Activated T-helper 2 cell treated with anti-CD3 and anti-CD28 coated beads, Interferon-gamma antibody, Interleukin-2, Interleukin-4, amounts not matched to agents 10 μg/mL and 5 μg/mL and 100 μg/mL, durations not matched to agents 14 hours and 24 hours and 36 hours (primary cell): ENCODE measurements around the gene OXNAD1. TPM values are rescaled to one million over a fixed set of nuclear protein-coding genes. Genes with fewer than 3 reads are reported as not detected.

Experiments
- DNase-seq: peaks from one replicate; pipeline ENCODE4 v3.0.0; 2021; ENCODE audit warnings: low spot score
- H3K27ac Mint-ChIP-seq: one replicate; pipeline ENCODE4 v1.8.0; 2021; ENCODE audit warnings: mixed read lengths
- H3K27me3 Mint-ChIP-seq: one replicate; pipeline ENCODE4 v1.8.0; 2021; ENCODE audit warnings: low read depth, mixed read lengths
- H3K36me3 Mint-ChIP-seq: one replicate; pipeline ENCODE4 v1.8.0; 2021; ENCODE audit warnings: low read depth, mixed read lengths
- H3K4me1 Mint-ChIP-seq: one replicate; pipeline ENCODE4 v1.8.0; 2021; ENCODE audit warnings: low read depth, mixed read lengths
- H3K4me3 Mint-ChIP-seq: one replicate; pipeline ENCODE4 v1.8.0; 2021; ENCODE audit warnings: low read depth, mild to moderate bottlenecking, moderate library complexity, mixed read lengths
- H3K9me3 Mint-ChIP-seq: one replicate; pipeline ENCODE4 v1.8.0; 2021; ENCODE audit warnings: mixed read lengths
- intact Hi-C: fragments of 100-400 bp; cut with micrococcal nuclease; formaldehyde crosslinking; loops from one replicate; pipeline ENCODE4 v1.15.1; 2023
- total RNA-seq: library from RNA; stranded (reverse); gene quantifications from 2 replicates; pipeline ENCODE4 v1.2.3, GENCODE V29; 2022

Gene OXNAD1
- 18.7 and 20.5 TPM in 2 replicates for total RNA-seq

GRCh38 chr3:16264708-16265454 is at the start of gene OXNAD1, which contains the start of gene DPH3:
Gene OXNAD1, plus strand, starts transcription at chr3:16265212. Its CDS starts 5,741 bp downstream, at chr3:16270953.
Gene DPH3, minus strand, starts transcription at chr3:16264943. Its CDS starts 67 bp downstream, at chr3:16264876.
- Mint-ChIP-seq H3K9me3 (no peaks in the 10 kb centered on the region), H3K27ac (peak within 1 kb of the TSS; percentile 95), H3K4me3 (peak within 1 kb of the TSS; percentile 96), H3K36me3 (peaks cover 7% of the 10 kb centered on the region), H3K4me1 (peaks cover 20% of the 10 kb centered on the region), H3K27me3 (no peaks in the 10 kb centered on the region)
- DNase-seq, result peak; percentile 99
- intact Hi-C loops, result loop anchor here (1.0 to 2.0 kb wide), 6 partner anchors 21 to 332 kb away; partner anchors contain the start of gene RFTN1

DNA sequence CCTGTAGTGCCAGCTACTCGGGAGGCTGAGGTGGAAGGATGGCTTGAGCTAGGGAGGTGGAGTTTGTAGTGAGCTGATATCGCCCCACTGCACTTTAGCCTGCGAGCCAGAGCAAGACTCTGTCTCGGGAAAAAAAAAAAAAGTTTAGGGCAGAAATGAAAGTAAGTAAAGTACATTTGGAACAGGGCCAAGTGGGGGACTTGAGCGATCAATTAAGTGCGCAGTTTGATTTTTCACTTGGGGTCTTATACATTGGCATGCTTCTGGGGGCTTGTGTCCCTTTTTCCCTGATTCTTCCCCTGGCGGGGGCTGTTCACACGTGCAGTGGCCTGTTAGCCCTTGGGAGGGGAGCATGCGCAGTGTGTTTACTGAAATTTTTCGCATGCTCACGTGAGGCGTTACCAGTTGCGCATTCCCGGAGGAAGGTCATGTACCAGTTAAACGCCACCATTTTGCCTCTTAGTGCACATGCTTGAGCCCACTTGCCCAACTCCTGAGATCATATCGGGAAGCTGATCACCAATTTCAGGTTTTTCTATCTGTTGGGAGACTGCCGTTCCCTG is 48.6 kb upstream of the OXNAD1 start:
- Mint-ChIP-seq H3K36me3 (no peaks in the 10 kb centered on the region), H3K4me1 (no peaks in the 10 kb centered on the region), H3K27me3 (peaks cover 3% of the 10 kb centered on the region), H3K9me3 (no peaks in the 10 kb centered on the region), H3K27ac (no peak overlapping the region), H3K4me3 (no peak overlapping the region)
- DNase-seq, result no peak
- intact Hi-C loops, result no loop called here

DNA sequence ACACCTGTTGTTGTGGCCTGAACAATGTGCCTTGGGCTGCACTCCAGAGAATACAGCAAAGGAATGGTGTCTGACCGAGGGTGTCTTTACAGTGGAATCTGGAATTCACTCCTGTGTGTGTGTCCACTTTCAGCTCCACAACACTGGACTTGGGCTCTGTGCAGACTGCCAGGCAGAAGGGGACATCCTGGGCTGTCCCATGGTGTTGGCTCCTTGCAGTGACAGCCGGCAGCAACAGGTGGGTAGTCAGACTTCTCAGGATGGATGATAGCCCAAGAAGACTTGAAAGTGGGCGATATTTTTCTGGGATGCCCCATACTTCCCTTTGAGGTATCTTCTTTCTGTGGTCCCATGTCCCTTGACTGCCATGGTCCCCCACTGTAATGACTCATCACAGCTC is 45.2 kb upstream of the OXNAD1 start:
- no peaks in the 10 kb centered on the region for H3K4me1 Mint-ChIP-seq
- intact Hi-C loops, result no loop called here
- no peaks in the 10 kb centered on the region for H3K9me3 Mint-ChIP-seq
- peaks cover 3% of the 10 kb centered on the region for H3K27me3 Mint-ChIP-seq
- no peak overlapping the region for H3K4me3 Mint-ChIP-seq
- DNase-seq, result no peak
- no peak overlapping the region for H3K27ac Mint-ChIP-seq
- no peaks in the 10 kb centered on the region for H3K36me3 Mint-ChIP-seq

DNA sequence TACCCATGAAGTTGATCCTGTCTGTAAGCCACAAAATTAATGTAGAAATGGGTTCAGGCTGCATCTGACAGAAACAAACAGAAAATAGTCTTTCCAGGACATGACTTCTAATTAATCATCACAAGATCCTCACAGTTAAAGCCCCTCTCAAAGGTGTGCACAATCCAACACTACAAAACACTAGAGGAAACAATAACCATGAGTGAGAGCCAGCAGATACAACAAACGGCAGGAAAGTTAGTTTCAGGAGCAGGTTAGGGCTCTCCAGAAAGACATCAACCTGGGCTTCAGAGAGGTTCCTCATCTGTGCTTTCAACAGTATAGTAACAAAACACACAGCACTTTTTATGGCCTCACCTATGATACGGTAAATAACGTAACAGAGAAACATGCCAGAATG is 43.0 kb upstream of the OXNAD1 start:
- no peaks in the 10 kb centered on the region for H3K9me3 Mint-ChIP-seq
- no peak overlapping the region for H3K4me3 Mint-ChIP-seq
- H3K27me3 Mint-ChIP-seq, result peaks cover 6% of the 10 kb centered on the region
- DNase-seq, result no peak
- no peak overlapping the region for H3K27ac Mint-ChIP-seq
- intact Hi-C loops, result no loop called here
- H3K4me1 Mint-ChIP-seq, result no peaks in the 10 kb centered on the region
- H3K36me3 Mint-ChIP-seq, result no peaks in the 10 kb centered on the region

DNA sequence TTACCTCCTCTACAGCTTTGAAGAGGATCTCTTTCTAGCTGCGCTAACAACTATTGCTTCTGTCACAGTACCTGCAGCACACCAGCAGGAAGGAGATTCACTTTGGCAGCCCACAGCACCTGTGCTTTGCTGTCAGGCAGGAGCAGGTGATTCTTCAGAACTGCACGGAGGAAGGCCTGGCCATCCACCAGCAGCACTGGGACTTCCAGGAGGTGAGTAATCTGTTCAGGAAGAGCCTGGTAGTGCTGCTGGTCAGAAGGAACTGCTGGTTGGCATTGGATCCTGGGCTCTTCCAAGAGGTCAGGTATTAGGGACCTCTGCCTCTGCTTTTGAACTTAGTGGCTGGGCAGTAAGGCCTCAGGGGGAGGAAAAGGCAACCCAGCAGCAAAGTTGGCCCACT is 42.5 kb upstream of the OXNAD1 start:
- no peak overlapping the region for H3K4me3 Mint-ChIP-seq
- no peaks in the 10 kb centered on the region for H3K4me1 Mint-ChIP-seq
- peaks cover 5% of the 10 kb centered on the region for H3K27me3 Mint-ChIP-seq
- H3K36me3 Mint-ChIP-seq, result no peaks in the 10 kb centered on the region
- H3K27ac Mint-ChIP-seq, result no peak overlapping the region
- intact Hi-C loops, result no loop called here
- DNase-seq, result no peak
- H3K9me3 Mint-ChIP-seq, result no peaks in the 10 kb centered on the region

DNA sequence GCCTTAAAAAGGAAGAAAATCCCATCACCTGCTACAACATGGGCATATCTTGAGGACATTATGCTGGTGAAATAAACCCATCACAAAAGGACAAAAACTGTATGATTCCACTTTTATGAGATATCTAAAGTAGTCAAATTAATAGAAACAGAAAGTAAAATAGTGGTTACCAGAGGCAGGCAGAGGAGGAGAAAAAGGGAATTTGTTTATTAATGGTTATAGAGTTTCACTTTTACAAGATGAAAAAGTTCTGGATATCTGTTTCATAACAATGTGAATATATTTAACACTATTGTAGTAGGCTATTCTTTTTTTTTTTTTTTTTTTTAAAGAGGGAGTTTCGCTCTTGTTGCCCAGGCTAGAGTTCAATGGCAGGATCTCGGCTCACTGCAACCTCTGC is 40.7 kb upstream of the OXNAD1 start:
- Mint-ChIP-seq H3K9me3 (no peaks in the 10 kb centered on the region), H3K27me3 (peaks cover 9% of the 10 kb centered on the region), H3K27ac (no peak overlapping the region), H3K36me3 (no peaks in the 10 kb centered on the region), H3K4me1 (no peaks in the 10 kb centered on the region), H3K4me3 (no peak overlapping the region)
- no peak for DNase-seq
- intact Hi-C loops, result no loop called here

- no peaks in the 10 kb centered on the region for H3K4me1 Mint-ChIP-seq
- H3K4me3 Mint-ChIP-seq, result no peak overlapping the region
- H3K9me3 Mint-ChIP-seq, result no peaks in the 10 kb centered on the region
- no peaks in the 10 kb centered on the region for H3K36me3 Mint-ChIP-seq
- no peak for DNase-seq
- H3K27me3 Mint-ChIP-seq, result peaks cover 9% of the 10 kb centered on the region
- H3K27ac Mint-ChIP-seq, result no peak overlapping the region
- intact Hi-C loops, result no loop called here
Observed at GRCh38 chr3:16227566-16227965, 37.4 kb upstream of the OXNAD1 start.

DNA sequence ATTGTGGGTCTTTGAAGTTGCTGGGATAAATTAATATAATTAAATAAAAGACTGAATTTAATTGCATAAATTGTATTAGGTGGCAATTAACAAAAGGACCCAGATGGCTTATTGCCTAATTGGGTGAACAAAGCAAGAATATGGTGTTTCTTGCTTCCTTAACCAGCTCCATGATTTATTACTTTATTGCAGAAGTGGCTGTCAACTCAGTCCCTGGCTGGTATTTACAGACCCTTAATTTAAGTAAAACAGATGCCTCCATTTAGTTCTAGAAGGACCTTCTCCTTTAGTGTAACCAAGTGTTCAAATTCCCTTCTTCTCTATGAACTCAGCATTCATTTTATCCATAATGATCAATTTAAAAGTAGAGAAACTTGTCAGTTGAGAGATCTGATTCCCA is 35.3 kb upstream of the OXNAD1 start:
- Mint-ChIP-seq H3K27me3 (peaks cover 9% of the 10 kb centered on the region), H3K27ac (no peak overlapping the region), H3K9me3 (no peaks in the 10 kb centered on the region), H3K36me3 (no peaks in the 10 kb centered on the region), H3K4me1 (no peaks in the 10 kb centered on the region), H3K4me3 (no peak overlapping the region)
- no peak for DNase-seq
- intact Hi-C loops, result no loop called here

- Mint-ChIP-seq H3K4me3 (no peak overlapping the region), H3K27ac (no peak overlapping the region), H3K4me1 (no peaks in the 10 kb centered on the region), H3K9me3 (no peaks in the 10 kb centered on the region), H3K27me3 (peaks cover 5% of the 10 kb centered on the region), H3K36me3 (no peaks in the 10 kb centered on the region)
- no peak for DNase-seq
- intact Hi-C loops, result no loop called here
Observed at GRCh38 chr3:16231983-16232382, 33.0 kb upstream of the OXNAD1 start.

GRCh38 chr3:16233806-16234205 is 31.2 kb upstream of the OXNAD1 start:
- H3K27ac Mint-ChIP-seq, result no peak overlapping the region
- DNase-seq, result no peak
- no peaks in the 10 kb centered on the region for H3K27me3 Mint-ChIP-seq
- no peaks in the 10 kb centered on the region for H3K9me3 Mint-ChIP-seq
- no peak overlapping the region for H3K4me3 Mint-ChIP-seq
- H3K36me3 Mint-ChIP-seq, result no peaks in the 10 kb centered on the region
- intact Hi-C loops, result no loop called here
- H3K4me1 Mint-ChIP-seq, result no peaks in the 10 kb centered on the region

- H3K9me3 Mint-ChIP-seq, result no peaks in the 10 kb centered on the region
- H3K36me3 Mint-ChIP-seq, result no peaks in the 10 kb centered on the region
- H3K4me3 Mint-ChIP-seq, result no peak overlapping the region
- intact Hi-C loops, result no loop called here
- no peak for DNase-seq
- H3K27ac Mint-ChIP-seq, result no peak overlapping the region
- no peaks in the 10 kb centered on the region for H3K27me3 Mint-ChIP-seq
- H3K4me1 Mint-ChIP-seq, result no peaks in the 10 kb centered on the region
Observed at GRCh38 chr3:16234281-16234680, 30.7 kb upstream of the OXNAD1 start.

DNA sequence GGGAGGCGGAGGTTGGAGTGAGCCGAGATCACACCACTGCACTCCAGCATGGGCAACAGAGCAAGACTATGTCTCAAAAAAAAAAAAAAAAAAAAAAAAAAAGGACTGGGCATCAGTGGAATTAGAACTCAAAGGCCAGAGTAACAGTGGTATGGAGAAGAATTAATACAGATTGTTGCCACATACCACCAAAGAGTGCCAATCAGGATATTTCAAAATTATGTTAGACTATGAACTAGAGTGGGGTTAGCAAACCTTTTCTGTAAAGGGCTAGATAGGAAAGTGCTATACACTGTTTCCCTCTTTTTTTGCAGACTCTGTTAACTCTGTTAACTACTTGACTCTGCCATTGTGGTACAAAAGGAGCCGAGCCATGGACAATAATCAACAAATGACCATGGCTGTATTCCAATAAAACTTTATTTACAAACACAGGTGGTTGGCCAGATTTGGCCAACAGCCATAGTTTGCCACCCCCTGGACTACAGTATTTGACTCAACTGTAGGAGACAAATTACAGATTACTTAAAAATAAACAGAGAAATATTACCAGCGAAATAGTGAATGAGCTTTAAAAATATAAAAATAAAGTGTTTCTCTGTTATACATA is 28.9 kb upstream of the OXNAD1 start:
- no peaks in the 10 kb centered on the region for H3K36me3 Mint-ChIP-seq
- no peaks in the 10 kb centered on the region for H3K27me3 Mint-ChIP-seq
- intact Hi-C loops, result no loop called here
- H3K4me1 Mint-ChIP-seq, result no peaks in the 10 kb centered on the region
- no peak overlapping the region for H3K27ac Mint-ChIP-seq
- no peak for DNase-seq
- no peak overlapping the region for H3K4me3 Mint-ChIP-seq
- H3K9me3 Mint-ChIP-seq, result no peaks in the 10 kb centered on the region

- intact Hi-C loops, result no loop called here
- H3K9me3 Mint-ChIP-seq, result no peaks in the 10 kb centered on the region
- H3K4me3 Mint-ChIP-seq, result no peak overlapping the region
- H3K27me3 Mint-ChIP-seq, result no peaks in the 10 kb centered on the region
- DNase-seq, result no peak
- no peaks in the 10 kb centered on the region for H3K36me3 Mint-ChIP-seq
- H3K4me1 Mint-ChIP-seq, result no peaks in the 10 kb centered on the region
- H3K27ac Mint-ChIP-seq, result no peak overlapping the region
Observed at GRCh38 chr3:16236856-16237393, 28.1 kb upstream of the OXNAD1 start.
